Measurements from ENCODE around the gene LRCOL1. TPM values are rescaled to one million over a fixed set of nuclear protein-coding genes. Genes with fewer than 3 reads are reported as not detected.

The LRCOL1 gene
- total RNA-seq, 1 experiment from 2014 or later = not detected

DNA sequence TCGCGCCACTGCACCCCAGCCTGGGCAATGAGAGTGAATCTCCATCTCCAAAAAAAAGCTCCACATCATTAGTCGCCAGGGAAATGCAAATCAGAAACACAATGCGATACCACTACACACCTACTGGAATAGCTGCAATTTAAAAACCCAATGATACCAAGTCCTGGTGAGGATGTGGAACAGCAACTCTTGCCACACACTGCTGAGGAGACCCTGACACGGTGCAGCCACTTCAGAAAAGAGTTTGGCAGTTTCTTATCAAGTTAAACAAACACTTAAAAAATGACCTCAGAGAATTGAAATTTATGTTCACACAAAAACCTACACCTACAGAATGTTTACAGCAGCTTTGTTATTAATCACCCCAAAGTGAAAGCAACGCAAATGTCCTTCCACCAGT, 20.3 kb upstream of the LRCOL1 start:
- no peaks in the 10 kb centered on the region for H3K9me3 ChIP-seq (replicated peaks)
- DNase-seq (ENCODE audit: low read depth in 1 of 2, low spot score in 2 of 2) = no peak
- H3K27ac ChIP-seq = no peak overlapping the region
- H3K4me3 ChIP-seq = no peak overlapping the region
- H3K36me3 ChIP-seq = peaks cover 84% of the 10 kb centered on the region
- H3K27me3 ChIP-seq (replicated peaks) = no peaks in the 10 kb centered on the region
- no peaks in the 10 kb centered on the region for H3K4me1 ChIP-seq (replicated peaks)

DNA sequence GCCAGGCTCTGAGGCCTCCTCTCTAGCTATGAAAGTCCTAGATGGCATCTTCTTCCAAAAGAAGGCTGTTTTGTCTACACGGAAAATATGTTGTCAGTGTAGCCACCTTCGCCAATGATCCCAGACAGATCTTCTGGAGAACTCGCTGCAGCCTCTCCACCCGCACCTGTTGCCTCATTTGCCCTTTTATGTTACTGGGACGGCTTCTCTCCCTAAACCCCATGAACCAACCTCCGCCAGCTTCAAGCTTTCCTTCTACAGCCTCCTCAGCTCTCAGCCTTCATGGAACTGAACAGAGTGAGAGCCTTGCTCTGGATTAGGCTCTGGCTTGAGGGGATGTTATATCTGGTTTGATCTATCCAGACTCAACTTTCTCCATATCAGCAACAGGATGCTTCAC, 18.9 kb upstream of the LRCOL1 start:
- Histone ChIP-seq H3K9me3 (replicated peaks) (no peaks in the 10 kb centered on the region), H3K36me3 (peaks cover 84% of the 10 kb centered on the region), H3K27me3 (replicated peaks) (no peaks in the 10 kb centered on the region), H3K27ac (no peak overlapping the region), H3K4me1 (replicated peaks) (no peaks in the 10 kb centered on the region), H3K4me3 (no peak overlapping the region)
- DNase-seq (ENCODE audit: low read depth in 1 of 2, low spot score in 2 of 2) = no peak

DNA sequence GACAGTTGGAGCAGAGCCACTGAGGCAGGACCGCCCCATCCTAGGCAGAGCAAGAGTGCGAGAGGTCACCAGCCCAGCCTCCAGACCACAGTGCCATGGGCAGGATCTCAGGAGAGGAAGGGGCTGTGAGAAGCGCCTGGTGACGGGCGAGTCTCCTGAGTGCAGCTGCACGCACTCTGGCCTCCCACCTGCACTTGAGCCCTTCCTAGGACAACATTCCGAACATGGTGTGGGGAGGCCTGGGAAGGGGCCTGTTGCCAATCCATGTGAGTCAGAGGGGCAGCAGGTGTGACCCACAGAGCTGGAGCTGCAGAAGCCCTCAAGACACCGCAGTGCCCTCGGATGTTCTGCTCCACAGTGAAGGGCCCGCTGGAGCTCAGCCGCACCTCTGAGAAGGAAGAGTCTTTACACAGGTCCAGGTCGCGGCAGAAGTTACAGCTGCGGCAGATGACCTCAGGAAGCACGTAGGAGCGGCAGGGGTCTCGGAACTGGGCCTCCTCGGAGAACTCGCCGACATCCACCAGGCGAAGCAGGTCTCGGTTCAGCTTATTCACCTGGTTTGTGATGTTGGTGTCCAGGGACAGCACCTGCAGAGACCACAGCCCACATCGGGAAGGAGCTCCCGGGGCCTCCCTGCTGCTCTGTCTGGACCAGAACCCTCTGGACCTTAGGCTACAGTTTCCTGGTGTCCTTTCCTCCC, 15.5 kb upstream of the LRCOL1 start:
- DNase-seq (ENCODE audit: low read depth in 1 of 2, low spot score in 2 of 2) = no peak
- H3K9me3 ChIP-seq (replicated peaks) = no peaks in the 10 kb centered on the region
- no peak overlapping the region for H3K4me3 ChIP-seq
- no peak overlapping the region for H3K27ac ChIP-seq
- H3K36me3 ChIP-seq = peaks cover 66% of the 10 kb centered on the region
- no peaks in the 10 kb centered on the region for H3K27me3 ChIP-seq (replicated peaks)
- H3K4me1 ChIP-seq (replicated peaks) = no peaks in the 10 kb centered on the region

DNA sequence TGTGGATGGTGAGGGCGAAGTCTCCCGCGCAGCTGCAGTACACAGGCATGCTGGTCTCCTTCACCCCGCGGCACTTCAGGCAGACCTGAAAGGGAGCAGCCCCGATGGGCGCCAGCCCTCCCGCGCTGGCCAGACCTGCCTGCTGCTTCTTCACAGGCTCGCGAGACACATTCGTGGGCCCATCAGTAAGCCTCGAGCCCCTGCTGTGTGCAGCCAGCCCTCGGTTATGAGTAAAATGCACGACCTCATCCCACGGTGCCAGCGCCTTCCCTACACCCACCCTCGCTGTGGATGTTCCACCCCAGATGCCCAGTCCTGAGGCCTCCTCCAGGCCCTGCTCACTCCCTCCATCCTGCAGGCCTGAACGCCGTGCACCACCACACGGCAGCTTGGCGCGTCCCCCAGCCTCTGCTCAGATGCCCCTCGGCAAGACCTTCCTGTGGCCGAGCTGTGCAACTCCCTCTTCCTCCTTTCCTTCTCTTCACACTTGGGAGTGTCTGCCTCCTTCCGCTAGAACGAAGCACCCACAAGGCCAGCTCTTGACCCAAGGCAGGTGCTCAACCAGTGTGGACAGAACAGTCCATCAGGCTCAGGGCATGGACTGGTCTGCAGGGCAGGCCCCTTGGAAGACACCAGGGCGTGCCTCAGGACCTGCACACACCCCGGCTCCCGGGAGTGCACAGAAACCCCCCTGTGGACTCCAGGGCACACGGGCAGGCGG, 14.7 kb upstream of the LRCOL1 start:
- Histone ChIP-seq H3K4me3 (no peak overlapping the region), H3K36me3 (peaks cover 61% of the 10 kb centered on the region), H3K27me3 (replicated peaks) (peaks cover 3% of the 10 kb centered on the region; the same call in 1 of the 2 replicates), H3K4me1 (replicated peaks) (no peaks in the 10 kb centered on the region), H3K27ac (no peak overlapping the region), H3K9me3 (replicated peaks) (no peaks in the 10 kb centered on the region)
- DNase-seq (ENCODE audit: low read depth in 1 of 2, low spot score in 2 of 2) = no peak

DNA sequence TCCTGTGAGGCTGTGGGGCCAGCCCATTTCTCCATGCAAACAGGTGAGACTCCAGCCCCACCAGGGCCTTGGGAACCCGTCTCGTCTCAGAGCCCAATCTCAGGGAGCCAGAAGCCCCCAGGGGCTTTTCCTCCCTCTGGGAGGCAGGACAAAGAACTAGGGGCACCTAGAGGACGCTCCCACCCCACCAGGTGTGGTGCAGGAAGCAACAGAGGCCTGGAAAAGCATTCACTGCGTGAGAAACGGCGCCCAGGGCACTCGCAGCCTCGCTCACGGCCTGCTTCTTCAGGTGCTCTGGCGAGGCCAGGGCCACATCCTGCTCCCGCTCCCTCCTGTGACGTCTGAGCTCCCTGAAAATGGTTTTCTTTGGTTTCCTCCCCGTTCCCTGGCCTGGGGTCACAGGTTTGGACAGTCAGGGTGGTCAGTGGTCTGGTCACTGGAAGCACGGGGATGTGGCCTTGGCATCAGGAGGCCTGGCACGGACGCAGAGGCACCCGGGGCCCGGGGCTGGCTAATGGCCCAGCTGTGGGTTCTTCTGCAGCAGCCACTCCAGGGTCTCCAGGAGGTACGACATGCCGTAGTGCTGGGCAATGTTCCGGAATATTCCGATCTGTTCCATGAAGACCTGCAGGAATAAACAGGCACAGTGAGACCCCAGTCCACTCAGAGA, 13.9 kb upstream of the LRCOL1 start:
- H3K9me3 ChIP-seq (replicated peaks) = no peaks in the 10 kb centered on the region
- peaks cover 6% of the 10 kb centered on the region; the same call in 1 of the 2 replicates for H3K27me3 ChIP-seq (replicated peaks)
- no peak overlapping the region for H3K4me3 ChIP-seq
- DNase-seq (ENCODE audit: low read depth in 1 of 2, low spot score in 2 of 2) = no peak
- H3K27ac ChIP-seq = no peak overlapping the region
- H3K36me3 ChIP-seq = peaks cover 53% of the 10 kb centered on the region
- no peaks in the 10 kb centered on the region for H3K4me1 ChIP-seq (replicated peaks)

DNA sequence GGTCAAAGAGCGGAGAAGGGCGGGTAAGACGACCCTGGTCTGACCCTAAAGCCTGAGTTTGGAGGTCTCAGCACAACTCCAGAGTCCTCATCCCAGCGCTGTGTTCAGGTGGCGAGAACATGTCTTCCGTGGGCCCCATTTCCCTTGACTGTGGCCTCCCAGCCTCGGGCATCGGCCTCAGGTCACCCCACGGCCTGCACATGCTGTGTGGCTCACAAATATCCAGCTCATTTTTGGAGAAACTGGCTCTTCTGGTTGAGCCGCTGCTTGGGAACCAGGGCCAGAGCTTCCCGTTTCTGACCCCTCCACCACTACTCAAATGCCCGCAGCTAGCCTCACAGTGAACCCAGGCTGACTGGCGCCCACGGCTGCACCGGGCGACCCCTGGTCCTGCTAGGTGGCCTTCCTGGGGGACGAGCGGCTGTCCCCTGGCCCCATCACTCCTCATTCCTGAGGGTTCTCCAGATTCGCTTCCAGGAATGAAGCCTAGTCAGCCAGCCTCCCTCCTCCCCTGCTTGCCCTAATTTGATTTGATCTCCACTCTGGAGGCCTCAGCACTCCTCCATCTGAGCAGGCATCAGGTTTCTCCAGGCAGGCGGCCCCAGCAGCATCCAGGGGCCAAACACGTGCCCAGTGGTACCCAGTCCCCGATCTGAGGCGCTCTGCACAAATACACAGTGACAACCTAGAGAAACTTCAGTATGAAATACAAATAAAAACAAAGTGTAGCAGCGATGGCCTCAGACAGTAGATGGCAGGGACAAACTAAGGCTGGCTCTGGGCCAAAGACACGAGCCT, 12.9 kb upstream of the LRCOL1 start:
- Histone ChIP-seq H3K4me3 (no peak overlapping the region), H3K27ac (no peak overlapping the region), H3K36me3 (peaks cover 47% of the 10 kb centered on the region), H3K4me1 (replicated peaks) (no peaks in the 10 kb centered on the region), H3K27me3 (replicated peaks) (peaks cover 6% of the 10 kb centered on the region; the same call in 1 of the 2 replicates), H3K9me3 (replicated peaks) (no peaks in the 10 kb centered on the region)
- DNase-seq (ENCODE audit: low read depth in 1 of 2, low spot score in 2 of 2) = no peak

DNA sequence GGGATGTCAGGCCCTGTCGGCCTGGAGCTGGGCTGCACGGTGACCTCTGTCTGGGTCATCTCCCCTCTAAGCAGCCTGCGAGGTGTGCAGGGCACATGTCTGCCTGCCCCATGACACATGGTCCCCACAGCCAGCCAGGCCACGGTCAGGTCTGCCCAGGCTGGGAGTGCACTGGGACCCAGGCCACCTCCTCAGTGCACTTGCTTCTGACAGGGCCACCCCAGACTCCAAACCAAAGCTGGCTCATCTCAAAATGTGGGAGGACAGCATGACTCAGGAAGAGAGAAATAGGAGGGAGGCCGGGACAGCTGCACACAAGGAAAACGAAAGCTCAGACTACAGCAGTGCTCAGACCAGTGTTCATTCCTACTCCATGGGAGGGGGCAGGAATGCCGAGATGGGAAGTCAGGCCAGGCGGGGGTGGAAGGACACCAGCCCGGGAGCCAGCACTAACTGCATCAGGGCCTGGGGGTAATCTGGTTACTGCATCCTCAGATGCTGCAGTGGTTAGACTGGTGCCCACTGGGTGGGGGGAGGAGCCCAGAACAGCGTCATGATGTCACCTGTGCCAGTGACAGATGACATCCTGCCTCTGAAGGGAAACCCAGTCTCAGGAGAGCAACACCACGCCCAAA, 12.2 kb upstream of the LRCOL1 start:
- DNase-seq (ENCODE audit: low read depth in 1 of 2, low spot score in 2 of 2) = no peak
- H3K36me3 ChIP-seq = peaks cover 44% of the 10 kb centered on the region
- H3K9me3 ChIP-seq (replicated peaks) = peaks cover 2% of the 10 kb centered on the region; the same call in 1 of the 2 replicates
- no peak overlapping the region for H3K4me3 ChIP-seq
- no peaks in the 10 kb centered on the region for H3K4me1 ChIP-seq (replicated peaks)
- H3K27me3 ChIP-seq (replicated peaks) = peaks cover 9% of the 10 kb centered on the region
- H3K27ac ChIP-seq = no peak overlapping the region

DNA sequence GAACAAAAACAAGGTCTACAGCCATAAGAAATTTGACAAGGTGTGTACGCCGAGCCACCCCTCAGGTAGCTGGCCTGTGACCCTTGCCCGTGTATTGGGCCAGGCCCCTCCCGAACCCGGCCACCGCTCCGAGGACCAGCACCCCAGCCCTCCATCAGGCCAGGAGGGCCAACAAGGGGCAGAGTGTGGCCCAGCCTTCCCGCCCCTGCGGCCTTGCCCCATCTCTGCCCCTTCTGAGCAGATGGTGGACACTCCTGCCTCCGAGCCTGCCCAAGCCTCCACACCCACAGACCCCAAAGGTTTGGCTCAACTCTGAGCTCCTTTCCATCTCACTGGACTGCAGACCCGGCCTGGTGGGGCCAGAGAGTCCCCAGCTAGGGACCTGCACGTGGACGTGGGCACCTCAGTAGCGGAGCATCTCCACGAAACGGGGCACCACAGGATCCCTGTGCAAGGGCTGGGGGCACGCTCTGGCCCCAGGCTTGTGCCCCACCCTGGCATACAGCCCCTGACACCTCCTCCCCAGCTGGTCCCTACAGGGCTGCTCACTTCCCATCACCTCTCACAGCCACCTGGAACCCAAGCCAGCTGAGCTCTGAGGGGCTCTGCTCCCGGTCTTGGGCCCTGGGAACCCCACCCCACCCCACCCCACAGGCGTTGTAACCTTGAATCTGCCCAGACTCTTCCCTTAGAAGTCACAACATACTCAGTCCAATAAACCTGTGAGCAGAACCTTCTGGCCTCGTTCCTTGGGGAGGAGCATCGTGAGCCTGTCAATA, 11.5 kb upstream of the LRCOL1 start:
- Histone ChIP-seq H3K27ac (no peak overlapping the region), H3K27me3 (replicated peaks) (peaks cover 12% of the 10 kb centered on the region), H3K4me3 (no peak overlapping the region), H3K4me1 (replicated peaks) (no peaks in the 10 kb centered on the region), H3K36me3 (peaks cover 39% of the 10 kb centered on the region), H3K9me3 (replicated peaks) (peaks cover 8% of the 10 kb centered on the region)
- DNase-seq (ENCODE audit: low read depth in 1 of 2, low spot score in 2 of 2) = no peak

DNA sequence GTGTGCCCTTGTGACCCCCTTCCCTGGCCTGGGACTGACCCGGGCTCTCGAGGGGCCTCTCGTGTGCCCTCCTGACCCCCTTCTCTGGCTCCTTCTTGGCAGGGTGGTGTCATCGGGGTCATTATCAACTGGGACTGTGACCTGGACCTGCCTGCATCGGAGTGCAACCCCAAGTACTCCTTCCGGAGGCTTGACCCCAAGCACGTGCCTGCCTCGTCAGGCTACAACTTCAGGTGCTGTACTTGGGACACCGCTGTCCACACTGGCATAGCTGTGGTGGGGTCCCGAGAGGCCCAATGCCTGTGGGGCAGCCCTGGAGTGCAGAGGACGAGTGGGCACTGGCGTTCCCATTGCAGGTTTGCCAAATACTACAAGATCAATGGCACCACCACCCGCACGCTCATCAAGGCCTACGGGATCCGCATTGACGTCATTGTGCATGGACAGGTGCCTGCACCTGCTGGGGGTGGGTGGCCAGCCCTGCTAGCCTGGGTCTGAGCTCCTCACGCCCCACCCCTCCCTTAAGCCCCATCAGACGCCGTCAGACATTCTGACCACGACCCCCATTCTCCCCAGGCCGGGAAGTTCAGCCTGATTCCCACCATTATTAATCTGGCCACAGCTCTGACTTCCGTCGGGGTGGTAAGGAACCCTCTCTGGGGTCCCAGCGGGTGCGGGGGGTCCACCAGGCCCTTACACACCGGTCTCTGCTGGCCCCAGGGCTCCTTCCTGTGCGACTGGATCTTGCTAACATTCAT, 10.7 kb upstream of the LRCOL1 start:
- Histone ChIP-seq H3K4me1 (replicated peaks) (no peaks in the 10 kb centered on the region), H3K4me3 (no peak overlapping the region), H3K36me3 (peaks cover 32% of the 10 kb centered on the region), H3K9me3 (replicated peaks) (peaks cover 12% of the 10 kb centered on the region), H3K27me3 (replicated peaks) (peaks cover 12% of the 10 kb centered on the region), H3K27ac (no peak overlapping the region)
- no peak for DNase-seq (ENCODE audit: low read depth in 1 of 2, low spot score in 2 of 2)

DNA sequence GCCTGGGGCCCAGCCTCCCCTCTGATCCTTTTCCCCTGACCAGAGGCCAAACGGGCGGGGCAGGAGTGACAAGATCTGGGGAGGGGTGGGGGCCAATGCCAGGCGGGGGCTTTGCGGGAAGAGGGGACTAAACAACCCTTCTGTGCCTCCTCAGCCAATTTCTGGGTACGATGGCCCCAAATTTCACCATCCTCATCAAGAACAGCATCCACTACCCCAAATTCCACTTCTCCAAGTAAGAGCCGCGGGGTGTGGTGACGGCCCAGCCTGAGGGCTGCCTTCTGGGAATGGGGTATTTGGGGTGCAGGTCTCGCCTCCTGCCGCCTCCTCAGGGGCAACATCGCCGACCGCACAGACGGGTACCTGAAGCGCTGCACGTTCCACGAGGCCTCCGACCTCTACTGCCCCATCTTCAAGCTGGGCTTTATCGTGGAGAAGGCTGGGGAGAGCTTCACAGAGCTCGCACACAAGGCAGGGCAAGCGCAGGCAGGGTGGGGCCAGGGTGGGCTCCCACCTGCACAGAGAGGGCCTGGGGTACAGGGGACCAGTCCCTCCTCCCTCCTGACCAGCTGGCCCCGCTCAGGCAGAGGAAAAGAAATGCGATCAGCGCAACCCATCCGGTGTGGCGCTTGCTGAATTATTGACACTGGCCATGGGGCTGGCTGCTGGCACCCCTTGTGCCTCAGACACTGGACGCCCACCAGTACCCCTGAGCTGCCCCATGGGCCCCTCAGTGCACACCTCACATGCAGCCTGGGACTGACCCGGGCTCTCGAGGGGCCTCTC, 9.9 kb upstream of the LRCOL1 start:
- Histone ChIP-seq H3K27me3 (replicated peaks) (peaks cover 12% of the 10 kb centered on the region), H3K27ac (no peak overlapping the region), H3K4me3 (no peak overlapping the region), H3K36me3 (peaks cover 24% of the 10 kb centered on the region), H3K4me1 (replicated peaks) (no peaks in the 10 kb centered on the region), H3K9me3 (replicated peaks) (peaks cover 16% of the 10 kb centered on the region)
- no peak for DNase-seq (ENCODE audit: low read depth in 1 of 2, low spot score in 2 of 2)

DNA sequence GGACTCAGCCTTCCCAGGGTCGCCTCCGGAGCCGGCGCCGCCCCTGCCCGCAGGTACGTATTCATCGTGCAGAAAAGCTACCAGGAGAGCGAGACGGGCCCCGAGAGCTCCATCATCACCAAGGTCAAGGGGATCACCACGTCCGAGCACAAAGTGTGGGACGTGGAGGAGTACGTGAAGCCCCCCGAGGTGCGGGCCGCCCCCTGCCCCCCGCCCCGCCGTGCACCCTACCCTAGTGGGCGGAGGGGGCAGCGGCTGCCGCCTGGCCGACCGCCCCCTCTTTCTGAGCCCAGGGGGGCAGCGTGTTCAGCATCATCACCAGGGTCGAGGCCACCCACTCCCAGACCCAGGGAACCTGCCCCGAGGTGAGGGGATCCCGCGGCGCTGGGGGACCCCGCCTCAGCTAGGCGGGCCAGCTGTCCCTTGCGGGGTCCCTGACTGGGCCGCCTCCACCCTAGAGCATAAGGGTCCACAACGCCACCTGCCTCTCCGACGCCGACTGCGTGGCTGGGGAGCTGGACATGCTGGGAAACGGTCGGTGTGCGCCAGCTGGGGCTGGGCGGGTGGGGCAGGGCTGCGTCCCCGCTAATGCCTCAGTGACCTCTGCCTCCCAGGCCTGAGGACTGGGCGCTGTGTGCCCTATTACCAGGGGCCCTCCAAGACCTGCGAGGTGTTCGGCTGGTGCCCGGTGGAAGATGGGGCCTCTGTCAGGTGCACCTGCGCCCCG, 9.2 kb upstream of the LRCOL1 start:
- no peak overlapping the region for H3K27ac ChIP-seq
- H3K9me3 ChIP-seq (replicated peaks) = peaks cover 16% of the 10 kb centered on the region
- peaks cover 16% of the 10 kb centered on the region for H3K36me3 ChIP-seq
- peaks cover 15% of the 10 kb centered on the region for H3K27me3 ChIP-seq (replicated peaks)
- H3K4me3 ChIP-seq = no peak overlapping the region
- no peak for DNase-seq (ENCODE audit: low read depth in 1 of 2, low spot score in 2 of 2)
- H3K4me1 ChIP-seq (replicated peaks) = no peaks in the 10 kb centered on the region

Measured in SJSA1 (cell line).